Smooth muscle cell (in vitro differentiated cells): Measurements from ENCODE around the gene COMMD1. TPM values are rescaled to one million over a fixed set of nuclear protein-coding genes. Genes with fewer than 3 reads are reported as not detected.

Experiments
- DNase-seq: peaks from one replicate; lab custom pipeline; 2025; ENCODE audit not compliant: unreplicated experiment; lab: John Stamatoyannopoulos, UW
- H2AFZ ChIP-seq: fragments of 200-600 bp; sonication (generic); 2 replicates; pipeline ENCODE4 v1.6.0; 2016; ENCODE audit warnings: antibody characterized with exemption, low read depth, mild to moderate bottlenecking
- H3F3A ChIP-seq: fragments of 200-600 bp; sonication (generic); 2 replicates; pipeline ENCODE4 v1.6.0; 2017; ENCODE audit warnings: antibody characterized with exemption, low read depth
- H3K27ac ChIP-seq: fragments of 200-600 bp; sonication (generic); 2 replicates; pipeline ENCODE4 v1.5.1; 2016; ENCODE audit warnings: low read depth, mild to moderate bottlenecking
- H3K27me3 ChIP-seq: fragments of 200-600 bp; sonication (generic); 2 replicates; pipeline ENCODE4 v1.6.1; 2016; ENCODE audit warnings: low read depth, mild to moderate bottlenecking
- H3K36me3 ChIP-seq: fragments of 200-600 bp; sonication (generic); 2 replicates; pipeline ENCODE4 v1.5.1; 2016; ENCODE audit warnings: low read depth
- H3K4me1 ChIP-seq: fragments of 200-600 bp; sonication (generic); 2 replicates; pipeline ENCODE4 v1.5.1; 2016; ENCODE audit warnings: low read depth
- H3K4me2 ChIP-seq: fragments of 200-600 bp; sonication (generic); 2 replicates; pipeline ENCODE4 v1.6.0; 2016; ENCODE audit warnings: mild to moderate bottlenecking
- H3K4me3 ChIP-seq: fragments of 200-600 bp; sonication (generic); 2 replicates; pipeline ENCODE4 v1.5.1; 2016; ENCODE audit warnings: mild to moderate bottlenecking
- H3K79me2 ChIP-seq: fragments of 200-600 bp; sonication (generic); 2 replicates; pipeline ENCODE4 v1.6.0; 2016; ENCODE audit warnings: low read depth, mild to moderate bottlenecking
- H3K9ac ChIP-seq: fragments of 200-600 bp; sonication (generic); 2 replicates; pipeline ENCODE4 v1.6.0; 2016; ENCODE audit warnings: low read depth
- H3K9me3 ChIP-seq: fragments of 200-600 bp; sonication (generic); replicated peaks from 2 replicates; pipeline ENCODE4 v1.5.1; 2016; ENCODE audit warnings: low read depth
- H4K20me1 ChIP-seq: fragments of 200-600 bp; sonication (generic); 2 replicates; pipeline ENCODE4 v1.6.0; 2016; ENCODE audit warnings: low read depth
- CTCF ChIP-seq: fragments of 200-600 bp; sonication (generic); IDR thresholded peaks from 2 replicates; pipeline ENCODE4 v1.5.1; 2017; ENCODE audit warnings: borderline replicate concordance, mild to moderate bottlenecking, antibody characterized with exemption; ENCODE audit not compliant: insufficient read depth, poor library complexity, severe bottlenecking
- WGBS: methylation state at CpG from one replicate; pipeline ENCODE4 v1.1.7; 2016; ENCODE audit warnings: low lambda C conversion rate; 5-methylcytosine and 5-hydroxymethylcytosine counted together
- polyA plus RNA-seq: library from polyadenylated mRNA; unstranded; fragments of >200 nt; fragmentation: Nextera tagmentation; extraction: Ambion mirVana; gene quantifications from 2 replicates; pipeline ENCODE4 v1.2.1, GENCODE V29; 2016
- total RNA-seq: library from RNA; depleted of rRNA; stranded (reverse); fragments of >200 nt; gene quantifications from 2 replicates; pipeline ENCODE4 v1.2.3, GENCODE V29; 2014

The COMMD1 gene
- total and polyA plus RNA-seq, 2 experiments from 2014 or later: 50.6 to 82.9 TPM

- no peaks in the 10 kb centered on the region for H3K36me3 ChIP-seq
- H3K4me3 ChIP-seq: no peak overlapping the region
- peaks cover 5% of the 10 kb centered on the region for H3K4me1 ChIP-seq
- H3K27me3 ChIP-seq: no peaks in the 10 kb centered on the region
- H2AFZ ChIP-seq: no peak overlapping the region
- H3K79me2 ChIP-seq: no peaks in the 10 kb centered on the region
- no peak for DNase-seq
- H4K20me1 ChIP-seq: no peaks in the 10 kb centered on the region
- TF ChIP-seq CTCF: no peak
- 86% methylated on average over 2 of the region's 2 CpGs for WGBS
- H3K27ac ChIP-seq: no peak overlapping the region
- no peaks in the 10 kb centered on the region for H3K9me3 ChIP-seq
- H3K4me2 ChIP-seq: no peak overlapping the region
- H3F3A ChIP-seq: no peaks in the 10 kb centered on the region
- H3K9ac ChIP-seq: no peak overlapping the region
Measured at GRCh38 chr2:62109554-62109953, 204.1 kb downstream of the COMMD1 start.

GRCh38 chr2:62110415-62111025 lies 205.0 kb downstream of the COMMD1 start:
- Histone ChIP-seq H3K27me3 (no peaks in the 10 kb centered on the region), H3K4me1 (peaks cover 5% of the 10 kb centered on the region), H3K36me3 (no peaks in the 10 kb centered on the region), H2AFZ (no peak overlapping the region), H3F3A (no peaks in the 10 kb centered on the region), H3K4me2 (no peak overlapping the region), H4K20me1 (no peaks in the 10 kb centered on the region), H3K4me3 (no peak overlapping the region), H3K79me2 (no peaks in the 10 kb centered on the region), H3K9me3 (no peaks in the 10 kb centered on the region), H3K9ac (no peak overlapping the region), H3K27ac (no peak overlapping the region)
- no peak for DNase-seq
- WGBS: 78% methylated on average over 4 of the region's 4 CpGs
- no peak for TF ChIP-seq CTCF

GRCh38 chr2:62112179-62112578 lies 206.7 kb downstream of the COMMD1 start:
- Histone ChIP-seq H3K4me2 (no peak overlapping the region), H4K20me1 (no peaks in the 10 kb centered on the region), H2AFZ (no peak overlapping the region), H3K79me2 (no peaks in the 10 kb centered on the region), H3K4me1 (peaks cover 5% of the 10 kb centered on the region), H3K4me3 (no peak overlapping the region), H3K9me3 (no peaks in the 10 kb centered on the region), H3F3A (no peaks in the 10 kb centered on the region), H3K27ac (no peak overlapping the region), H3K27me3 (no peaks in the 10 kb centered on the region), H3K9ac (no peak overlapping the region), H3K36me3 (no peaks in the 10 kb centered on the region)
- WGBS: 65% methylated on average over 2 of the region's 2 CpGs
- TF ChIP-seq CTCF: no peak
- DNase-seq: no peak

GRCh38 chr2:62114564-62114963 lies 209.1 kb downstream of the COMMD1 start:
- H3F3A ChIP-seq: no peaks in the 10 kb centered on the region
- no peak for TF ChIP-seq CTCF
- no peaks in the 10 kb centered on the region for H3K36me3 ChIP-seq
- H3K4me1 ChIP-seq: peaks cover 5% of the 10 kb centered on the region
- H3K27ac ChIP-seq: no peak overlapping the region
- H3K9ac ChIP-seq: no peak overlapping the region
- H3K27me3 ChIP-seq: no peaks in the 10 kb centered on the region
- no peak overlapping the region for H3K4me2 ChIP-seq
- no peak overlapping the region for H2AFZ ChIP-seq
- H3K9me3 ChIP-seq: no peaks in the 10 kb centered on the region
- H4K20me1 ChIP-seq: no peaks in the 10 kb centered on the region
- DNase-seq: no peak
- no peaks in the 10 kb centered on the region for H3K79me2 ChIP-seq
- 71% methylated on average over 5 of the region's 5 CpGs for WGBS
- H3K4me3 ChIP-seq: no peak overlapping the region
